ENCODE results near the gene LPCAT1. TPM values are rescaled to one million over a fixed set of nuclear protein-coding genes. Genes with fewer than 3 reads are reported as not detected.

Gene LPCAT1
- total and polyA plus RNA-seq, 2 experiments from 2014 or later = 22.2 to 48.4 TPM

DNA sequence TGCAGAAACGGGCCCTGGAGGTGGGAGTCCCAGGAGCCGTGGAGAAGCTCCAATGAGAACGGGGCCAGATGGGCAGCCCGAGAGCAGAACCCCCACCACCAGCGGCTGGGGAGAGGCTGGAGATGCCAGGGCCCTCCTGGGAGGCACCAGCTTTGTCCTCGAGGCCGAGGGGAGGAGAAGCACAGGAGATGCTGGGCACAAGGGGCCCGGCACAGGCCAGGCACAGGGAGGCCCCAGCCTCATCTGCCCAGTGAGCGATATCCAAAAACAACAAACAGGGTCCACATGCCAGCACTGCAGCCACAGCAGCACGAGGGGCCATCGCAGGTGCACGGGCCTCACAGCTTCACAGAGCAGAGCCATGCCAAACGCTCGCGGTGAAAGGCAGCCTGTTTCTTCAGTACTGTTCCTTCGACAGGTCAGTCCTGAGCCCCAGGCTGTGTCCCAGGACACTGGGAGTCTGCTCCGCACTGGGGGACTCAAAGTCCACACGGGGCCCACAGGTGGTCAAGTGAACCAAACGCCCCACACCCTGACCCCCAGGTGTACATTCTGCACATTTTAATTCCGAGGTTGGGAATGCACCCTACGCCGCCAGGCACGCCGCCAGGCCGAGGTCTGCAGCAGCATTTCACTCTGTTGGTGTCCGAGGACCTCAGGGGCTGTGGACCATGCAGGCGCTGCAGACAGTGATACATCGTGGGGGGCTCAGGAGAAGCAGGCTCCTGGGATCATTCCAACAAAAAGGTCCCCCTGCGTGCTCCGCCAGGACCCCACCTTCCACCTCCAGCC lies 9.5 kb downstream of the LPCAT1 start:
- peaks cover 7% of the 10 kb centered on the region for H4K20me1 ChIP-seq (ENCODE audit: insufficient read depth)
- TF ChIP-seq EZH2phosphoT487 (IDR thresholded peaks at IDR 0.05; ENCODE audit: insufficient read depth, low read depth) = no peak
- TF ChIP-seq EZH2 (IDR thresholded peaks at IDR 0.05; ENCODE audit: insufficient read depth, poor library complexity, severe bottlenecking) = no peak
- H2AFZ ChIP-seq = no peak overlapping the region
- H3K27ac ChIP-seq = no peak overlapping the region
- H3K79me2 ChIP-seq (ENCODE audit: insufficient read depth) = peaks cover 94% of the 10 kb centered on the region
- in situ Hi-C loops (cut with MboI) = no loop called here
- peaks cover 25% of the 10 kb centered on the region for H3K4me1 ChIP-seq (ENCODE audit: insufficient read depth)
- H3F3A ChIP-seq (ENCODE audit: insufficient read depth) = no peaks in the 10 kb centered on the region; the same call in none of the 2 replicates
- no peak overlapping the region for H3K9ac ChIP-seq
- no peaks in the 10 kb centered on the region for H3K27me3 ChIP-seq (replicated peaks; ENCODE audit: insufficient read depth)
- no peak for DNase-seq
- no peak overlapping the region for H3K4me3 ChIP-seq
- no peak overlapping the region for H3K4me2 ChIP-seq (ENCODE audit: unreplicated experiment)
- H3K36me3 ChIP-seq (ENCODE audit: low read depth) = peaks cover 5% of the 10 kb centered on the region; the same call in 1 of the 2 replicates
- WGBS, 2 experiments (ENCODE audit: low coverage in 1 of 2, low lambda C conversion rate in 2 of 2, missing lambda C conversion rate in 2 of 2) = 88 to 92% methylated on average over 30 of the region's 30 CpGs
- no peaks in the 10 kb centered on the region for H3K9me3 ChIP-seq (ENCODE audit: low read depth)
- no peaks in the 10 kb centered on the region for H3K9me2 ChIP-seq (ENCODE audit: insufficient read depth)

DNA sequence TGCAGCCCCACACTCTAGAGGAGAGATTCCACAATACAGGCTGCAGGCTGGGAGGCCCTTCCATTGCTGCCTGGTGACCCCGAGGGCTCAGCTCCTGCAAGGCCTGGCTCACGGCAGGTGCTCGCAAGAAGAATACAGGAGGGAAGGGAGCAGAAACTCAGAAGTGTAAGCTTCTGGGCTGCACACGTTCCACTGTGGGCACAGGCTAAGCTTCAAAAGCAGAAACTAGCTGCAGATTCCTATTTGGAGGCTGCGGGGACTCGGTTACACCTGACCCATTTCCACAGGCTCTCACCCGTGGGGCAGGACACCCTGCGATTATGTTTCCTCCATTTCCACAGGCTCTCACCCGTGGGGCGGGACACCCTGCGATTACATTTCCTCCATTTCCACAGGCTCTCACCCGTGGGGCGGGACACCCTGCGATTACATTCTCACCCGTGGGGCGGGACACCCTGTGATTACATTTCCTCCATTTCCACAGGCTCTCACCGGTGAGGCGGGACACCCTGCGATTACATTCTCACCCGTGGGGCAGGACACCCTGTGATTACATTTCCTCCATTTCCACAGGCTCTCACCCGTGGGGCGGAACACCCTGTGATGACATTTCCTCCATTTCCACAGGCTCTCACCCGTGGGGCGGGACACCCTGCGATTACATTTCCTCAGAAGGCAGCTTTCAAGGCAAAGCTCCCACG lies 10.3 kb downstream of the LPCAT1 start:
- in situ Hi-C loops (cut with MboI) = no loop called here
- H4K20me1 ChIP-seq (ENCODE audit: insufficient read depth) = peaks cover 7% of the 10 kb centered on the region

DNA sequence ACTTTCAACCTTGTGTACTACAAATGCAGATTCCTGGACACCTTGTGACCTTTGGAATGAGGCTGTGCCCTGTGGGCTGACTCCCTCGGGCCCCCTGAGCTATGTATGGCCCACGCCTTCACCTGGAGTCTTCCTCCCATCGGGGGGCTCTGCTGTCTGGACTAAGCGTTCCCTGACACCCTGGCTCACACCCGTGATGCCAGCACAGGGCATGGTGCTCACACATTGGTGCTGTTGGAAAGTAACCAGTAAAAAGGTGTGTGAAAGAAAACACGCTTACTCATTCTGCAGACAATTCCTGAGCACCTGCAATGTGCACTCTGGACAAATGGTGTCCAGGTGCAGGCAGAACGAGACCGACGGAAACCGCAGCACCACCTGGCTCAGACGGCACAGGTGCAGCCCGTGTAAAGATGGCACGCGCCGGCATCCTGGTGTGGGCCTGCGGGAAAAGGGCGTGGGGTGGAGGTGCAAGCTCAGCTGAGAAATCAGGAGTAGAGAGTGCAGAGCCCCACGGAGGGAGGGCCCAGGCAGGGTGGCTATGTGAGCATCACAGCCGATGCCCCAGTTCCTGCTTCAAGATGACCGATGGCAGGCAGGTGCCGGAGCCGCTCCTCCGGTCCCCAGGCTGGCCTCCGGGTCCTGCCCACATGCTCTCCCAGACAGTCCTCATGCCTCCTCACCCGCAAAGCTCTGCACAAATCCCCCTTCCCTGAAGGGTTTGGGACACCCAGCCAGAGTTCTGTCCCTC lies 11.0 kb downstream of the LPCAT1 start:
- H2AFZ ChIP-seq = no peak overlapping the region

More for the DNA sequence above, 10.3 kb downstream of the LPCAT1 start:
- H3K4me3 ChIP-seq = no peak overlapping the region
- H3K27ac ChIP-seq = no peak overlapping the region
- no peaks in the 10 kb centered on the region for H3K27me3 ChIP-seq (replicated peaks; ENCODE audit: insufficient read depth)
- no peak for DNase-seq
- H3K36me3 ChIP-seq (ENCODE audit: low read depth) = 0 out of 2 replicates have a peak, but pooled peaks cover 3% of the 10 kb centered on the region
- H3K4me1 ChIP-seq (ENCODE audit: insufficient read depth) = peaks cover 25% of the 10 kb centered on the region
- no peak overlapping the region for H3K9ac ChIP-seq
- H3K9me2 ChIP-seq (ENCODE audit: insufficient read depth) = no peaks in the 10 kb centered on the region
- H3K4me2 ChIP-seq (ENCODE audit: unreplicated experiment) = no peak overlapping the region
- 83 to 86% methylated on average over 22 to 26 of the region's 26 CpGs for WGBS, 2 experiments (ENCODE audit: low coverage in 1 of 2, low lambda C conversion rate in 2 of 2, missing lambda C conversion rate in 2 of 2)
- peaks cover 94% of the 10 kb centered on the region for H3K79me2 ChIP-seq (ENCODE audit: insufficient read depth)
- no peaks in the 10 kb centered on the region for H3K9me3 ChIP-seq (ENCODE audit: low read depth)
- TF ChIP-seq EZH2 (IDR thresholded peaks at IDR 0.05; ENCODE audit: insufficient read depth, poor library complexity, severe bottlenecking) (no peak), EZH2phosphoT487 (IDR thresholded peaks at IDR 0.05; ENCODE audit: insufficient read depth, low read depth) (no peak)
- no peak overlapping the region for H2AFZ ChIP-seq
- no peaks in the 10 kb centered on the region; the same call in none of the 2 replicates for H3F3A ChIP-seq (ENCODE audit: insufficient read depth)

More for the DNA sequence above, 11.0 kb downstream of the LPCAT1 start:
- WGBS, 2 experiments (ENCODE audit: low coverage in 1 of 2, low lambda C conversion rate in 2 of 2, missing lambda C conversion rate in 2 of 2) = 91 to 92% methylated on average over 25 of the region's 25 CpGs
- DNase-seq = no peak
- Histone ChIP-seq H3K9me2 (ENCODE audit: insufficient read depth) (no peaks in the 10 kb centered on the region), H3K9me3 (ENCODE audit: low read depth) (no peaks in the 10 kb centered on the region), H3K9ac (peak overlapping the region; percentile 69), H3K4me1 (ENCODE audit: insufficient read depth) (peaks cover 25% of the 10 kb centered on the region), H3K79me2 (ENCODE audit: insufficient read depth) (peaks cover 94% of the 10 kb centered on the region), H3K27ac (peak overlapping the region; percentile 73), H4K20me1 (ENCODE audit: insufficient read depth) (peaks cover 7% of the 10 kb centered on the region), H3K4me2 (ENCODE audit: unreplicated experiment) (peak overlapping the region; percentile 23), H3K27me3 (replicated peaks; ENCODE audit: insufficient read depth) (no peaks in the 10 kb centered on the region), H3F3A (ENCODE audit: insufficient read depth) (no peaks in the 10 kb centered on the region; the same call in none of the 2 replicates), H3K36me3 (ENCODE audit: low read depth) (0 out of 2 replicates have a peak, but pooled peaks cover 3% of the 10 kb centered on the region), H3K4me3 (no peak overlapping the region)
- in situ Hi-C loops (cut with MboI) = no loop called here
- TF ChIP-seq EZH2 (IDR thresholded peaks at IDR 0.05; ENCODE audit: insufficient read depth, poor library complexity, severe bottlenecking) (no peak), EZH2phosphoT487 (IDR thresholded peaks at IDR 0.05; ENCODE audit: insufficient read depth, low read depth) (no peak)
